HG03342 (cell line): ENCODE results near the gene MPL.

ENCODE experiments used
- ATAC-seq: cut with Tn5 transposase; IDR thresholded peaks from one replicate; pipeline ENCODE4 v1.9.1; 2021; ENCODE audit warnings: mild to moderate bottlenecking, moderate library complexity; ENCODE audit not compliant: unreplicated experiment

MPL gene

GRCh38 chr1:43337588-43337987 is at the start of gene MPL:
Gene MPL, plus strand, starts transcription at chr1:43337818. Its CDS starts 31 bp downstream, at chr1:43337849.
- ATAC-seq = no peak

DNA sequence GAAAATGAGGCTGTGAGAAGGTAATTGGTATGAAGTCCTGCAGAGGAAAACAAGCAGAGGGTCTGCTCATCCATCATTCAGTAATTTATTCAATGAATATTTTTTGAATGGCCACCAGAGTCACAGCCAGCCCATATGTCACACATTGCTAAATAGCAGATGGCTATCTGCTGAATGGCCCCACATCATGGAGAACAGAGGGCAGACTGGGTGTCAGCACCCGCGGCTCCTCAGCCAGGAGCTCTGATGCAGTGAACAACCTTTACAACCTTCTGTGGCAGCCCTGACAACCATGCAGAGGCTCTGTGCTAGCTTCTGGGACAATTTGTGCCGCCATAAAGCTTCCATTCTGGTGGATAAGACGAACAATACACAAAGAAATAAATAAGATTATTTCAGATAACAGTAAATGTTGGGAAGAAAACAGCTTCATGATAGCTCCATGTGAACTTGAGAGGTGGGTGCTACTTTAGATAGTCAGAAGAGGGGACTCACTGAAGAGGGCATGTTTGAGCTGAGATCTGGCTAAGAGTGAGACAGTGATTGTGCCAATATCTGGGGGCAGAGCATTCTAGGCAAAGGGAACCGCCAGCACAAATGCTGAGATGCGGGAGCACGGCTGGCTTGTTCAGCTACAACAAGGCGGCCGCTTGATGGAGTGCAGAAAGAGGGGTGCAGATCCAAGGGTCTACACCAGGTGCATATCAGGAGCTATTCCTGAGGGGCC is 49.4 kb upstream of the MPL start:
- no peak for ATAC-seq

- ATAC-seq = no peak
Observed at GRCh38 chr1:43288785-43289706, 48.6 kb upstream of the MPL start.

DNA sequence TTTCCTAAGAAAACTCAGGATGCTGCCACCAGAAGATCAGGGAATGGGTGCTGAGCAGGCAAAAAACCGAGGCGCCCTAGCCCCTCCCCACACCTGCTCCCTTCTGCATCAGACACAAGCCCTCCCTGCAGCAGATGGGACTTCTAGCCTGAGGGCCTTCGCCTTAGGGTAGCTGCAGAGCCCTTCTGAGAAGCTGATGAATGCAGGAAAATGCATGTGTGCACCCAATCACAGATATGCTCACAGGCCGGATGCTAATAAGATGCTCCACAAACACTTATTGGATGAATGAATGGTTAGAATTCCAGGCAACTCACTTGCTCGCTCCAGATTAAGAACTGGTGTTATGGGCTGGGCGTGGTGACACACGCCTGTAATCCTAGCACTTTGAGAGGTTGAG is 45.4 kb upstream of the MPL start:
- ATAC-seq = no peak

DNA sequence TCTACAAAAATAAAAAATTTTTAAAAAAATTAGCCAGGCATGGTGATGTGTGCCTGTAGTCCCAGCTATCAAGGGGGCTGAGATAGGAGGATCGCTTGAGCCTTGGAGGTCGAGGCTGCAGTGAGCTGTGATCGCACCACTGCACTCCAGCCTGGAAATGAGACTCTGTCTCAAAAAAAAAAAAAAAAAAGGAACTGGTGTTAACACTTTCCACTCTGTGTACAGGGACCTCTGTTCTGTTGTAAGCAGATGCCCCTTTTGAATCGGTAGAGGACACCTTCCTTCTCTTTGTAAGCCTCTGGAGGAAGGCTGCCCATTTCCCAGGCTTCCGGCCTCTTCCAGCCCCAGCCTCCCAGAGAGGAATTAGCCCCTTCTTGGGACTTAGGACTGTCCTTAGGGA is 44.9 kb upstream of the MPL start:
- no peak for ATAC-seq

GRCh38 chr1:43293176-43293575 is 44.4 kb upstream of the MPL start:
- no peak for ATAC-seq

- ATAC-seq = no peak
Observed at GRCh38 chr1:43293896-43294760, 43.5 kb upstream of the MPL start.

DNA sequence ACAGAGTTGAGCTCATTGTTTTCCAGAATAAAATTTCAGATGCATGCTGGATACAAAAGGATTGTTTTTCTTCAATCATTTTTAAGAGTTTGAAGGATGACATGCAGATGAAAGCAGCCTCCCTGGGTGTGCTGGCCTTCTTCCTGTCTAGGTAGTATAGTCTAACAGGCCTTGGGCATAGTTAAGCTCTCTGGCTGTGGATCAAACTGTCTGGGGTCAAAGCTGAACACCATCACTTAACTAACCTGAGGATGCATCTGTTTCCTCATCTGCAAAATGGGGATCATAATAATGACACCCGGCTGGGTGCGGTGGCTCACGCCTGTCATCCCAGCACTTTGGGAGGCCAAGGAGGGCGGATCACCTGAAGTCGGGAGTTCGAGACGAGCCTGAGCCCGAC is 42.9 kb upstream of the MPL start:
- no peak for ATAC-seq

GRCh38 chr1:43296207-43296606 is 41.4 kb upstream of the MPL start:
- ATAC-seq = no peak

DNA sequence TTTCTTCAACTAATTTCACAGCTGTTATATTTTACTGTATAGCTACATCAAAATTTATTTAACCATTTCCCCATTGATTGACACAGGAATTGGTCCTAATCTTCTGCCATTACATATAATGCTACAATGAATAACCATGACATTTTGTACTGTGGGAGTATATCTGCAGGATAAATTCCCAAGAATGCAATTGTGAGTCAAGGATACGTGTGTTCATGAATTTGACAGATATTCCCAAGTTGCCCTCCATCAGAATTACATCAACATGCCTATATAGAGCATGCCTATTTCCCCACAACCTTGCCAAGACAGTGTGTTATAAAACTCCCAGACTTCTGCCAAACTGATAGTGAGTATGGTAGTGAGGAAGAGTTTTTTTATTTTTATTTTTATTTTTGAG is 39.6 kb upstream of the MPL start:
- ATAC-seq = no peak

DNA sequence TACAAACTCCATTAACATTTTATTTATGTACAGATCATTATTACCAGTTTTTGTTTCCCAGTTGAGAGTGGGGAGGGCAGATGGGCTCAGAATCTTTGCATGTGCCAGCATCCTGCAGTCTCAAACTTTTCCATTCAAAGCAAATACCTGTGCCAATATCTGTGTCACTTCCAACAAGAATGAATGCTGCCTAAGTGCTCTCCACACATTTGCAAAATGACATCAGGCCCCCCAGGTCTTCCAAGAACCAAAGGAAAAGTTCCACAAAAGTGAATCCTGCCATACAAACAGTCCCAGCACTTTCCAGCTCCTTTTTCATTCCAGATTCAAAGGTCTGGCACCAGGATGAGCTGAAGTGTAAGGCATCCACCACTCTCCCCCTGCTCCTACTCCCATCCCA is 38.5 kb upstream of the MPL start:
- ATAC-seq = no peak

- no peak for ATAC-seq
Observed at GRCh38 chr1:43300378-43301094, 37.1 kb upstream of the MPL start, which contains the start of gene TIE1. Gene TIE1, plus strand, starts transcription at chr1:43300982. Its CDS starts 90 bp downstream, at chr1:43301072.

GRCh38 chr1:43302201-43302600 is 35.4 kb upstream of the MPL start:
- ATAC-seq = no peak

DNA sequence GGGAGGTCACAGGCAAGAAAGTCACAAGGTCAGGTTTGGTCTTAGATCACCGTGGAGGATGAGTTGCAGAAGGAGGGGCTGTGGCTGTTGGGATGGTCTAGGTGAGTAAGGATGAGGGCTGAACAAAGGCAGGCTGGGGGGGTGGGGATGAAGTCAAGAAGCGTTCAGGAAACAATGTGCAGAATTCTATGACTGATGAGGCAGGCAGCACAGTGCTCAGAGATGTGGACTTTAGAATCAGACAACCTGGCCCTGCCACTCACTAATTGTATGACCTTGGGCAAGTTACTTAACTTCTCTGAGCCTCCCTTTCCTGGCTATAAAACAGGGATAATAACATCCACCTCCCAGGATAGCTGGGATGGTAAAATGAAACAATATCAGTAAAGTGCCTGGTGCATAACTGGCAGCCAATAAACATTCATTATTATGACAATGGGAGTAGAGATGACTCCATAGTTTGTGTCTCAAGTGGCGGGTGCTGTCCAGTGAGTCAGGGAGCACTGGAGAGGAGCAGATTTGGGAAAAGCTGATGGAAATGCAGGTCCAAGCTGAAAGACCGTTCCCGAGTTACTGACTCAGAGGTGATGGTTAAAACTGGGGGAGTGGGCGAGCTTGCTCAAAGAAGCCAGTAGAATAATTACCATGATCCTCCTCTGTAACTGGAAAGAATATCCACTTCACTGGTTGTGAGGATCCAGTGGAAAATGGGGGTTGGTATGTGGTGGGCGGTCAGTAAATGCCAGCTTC is 34.7 kb upstream of the MPL start:
- ATAC-seq = no peak

- no peak for ATAC-seq
Observed at GRCh38 chr1:43303471-43304313, 33.9 kb upstream of the MPL start.

DNA sequence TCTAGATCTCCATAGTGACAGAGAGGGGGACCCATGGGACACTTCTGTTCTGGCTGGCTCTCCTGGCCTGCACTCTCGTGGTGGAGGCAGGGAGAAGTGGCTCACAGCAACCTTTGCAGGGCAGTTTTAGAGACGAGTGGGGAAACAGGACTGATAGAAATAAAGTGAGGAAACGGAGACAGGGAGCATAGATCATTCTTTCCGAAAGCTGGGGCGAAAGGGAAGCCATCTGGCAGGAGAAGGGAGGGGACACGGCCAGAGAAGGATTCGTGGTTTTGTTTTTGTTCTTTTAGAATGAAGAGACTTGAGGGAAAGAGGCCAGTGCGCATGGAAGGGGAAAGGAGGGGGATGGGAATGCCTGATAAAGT is 33.3 kb upstream of the MPL start:
- no peak for ATAC-seq

DNA sequence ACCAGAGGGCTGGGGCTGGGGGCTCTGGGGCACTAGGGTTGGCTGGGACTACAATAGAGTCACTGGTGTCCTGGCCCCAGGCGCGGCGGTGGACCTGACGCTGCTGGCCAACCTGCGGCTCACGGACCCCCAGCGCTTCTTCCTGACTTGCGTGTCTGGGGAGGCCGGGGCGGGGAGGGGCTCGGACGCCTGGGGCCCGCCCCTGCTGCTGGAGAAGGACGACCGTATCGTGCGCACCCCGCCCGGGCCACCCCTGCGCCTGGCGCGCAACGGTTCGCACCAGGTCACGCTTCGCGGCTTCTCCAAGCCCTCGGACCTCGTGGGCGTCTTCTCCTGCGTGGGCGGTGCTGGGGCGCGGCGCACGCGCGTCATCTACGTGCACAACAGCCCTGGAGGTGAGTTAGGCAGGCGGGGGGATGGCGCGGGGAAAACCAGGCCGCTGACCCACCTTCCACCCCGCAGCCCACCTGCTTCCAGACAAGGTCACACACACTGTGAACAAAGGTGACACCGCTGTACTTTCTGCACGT is 32.8 kb upstream of the MPL start:
- no peak for ATAC-seq

GRCh38 chr1:43305461-43305860 is 32.2 kb upstream of the MPL start:
- no peak for ATAC-seq
